Right renal cortex interstitium (tissue), 3 donors: Measurements from ENCODE around the gene ZNF700. TPM values are rescaled to one million over a fixed set of nuclear protein-coding genes. Genes with fewer than 3 reads are reported as not detected.
"Not testable (repeated sequence)": the region's sequence is repeated elsewhere in the genome, so short reads cannot be mapped to it uniquely, and the experiment has no call there.

Experiments
- DNase-seq, 3 donors: peaks; one replicate each; pipeline ENCODE4 v3.0.0-alpha.2; 2013; ENCODE audit warnings: low read depth in 3 of 3, low spot score in 2 of 3
- polyA plus RNA-seq, 3 donors: library from polyadenylated mRNA; unstranded; fragments of 120-200 nt; gene quantifications; one replicate each; pipeline ENCODE4 v1.2.1, GENCODE V29; 2013; ENCODE audit not compliant: insufficient read length in 3 of 3

ZNF700 gene
- polyA plus RNA-seq, 3 donors, result 16.6 to 17.9 (median 17.5) TPM

- no peak for DNase-seq
These were observed 61.8 kb downstream of the ZNF700 start for GRCh38 chr19:11986754-11987153.

DNA sequence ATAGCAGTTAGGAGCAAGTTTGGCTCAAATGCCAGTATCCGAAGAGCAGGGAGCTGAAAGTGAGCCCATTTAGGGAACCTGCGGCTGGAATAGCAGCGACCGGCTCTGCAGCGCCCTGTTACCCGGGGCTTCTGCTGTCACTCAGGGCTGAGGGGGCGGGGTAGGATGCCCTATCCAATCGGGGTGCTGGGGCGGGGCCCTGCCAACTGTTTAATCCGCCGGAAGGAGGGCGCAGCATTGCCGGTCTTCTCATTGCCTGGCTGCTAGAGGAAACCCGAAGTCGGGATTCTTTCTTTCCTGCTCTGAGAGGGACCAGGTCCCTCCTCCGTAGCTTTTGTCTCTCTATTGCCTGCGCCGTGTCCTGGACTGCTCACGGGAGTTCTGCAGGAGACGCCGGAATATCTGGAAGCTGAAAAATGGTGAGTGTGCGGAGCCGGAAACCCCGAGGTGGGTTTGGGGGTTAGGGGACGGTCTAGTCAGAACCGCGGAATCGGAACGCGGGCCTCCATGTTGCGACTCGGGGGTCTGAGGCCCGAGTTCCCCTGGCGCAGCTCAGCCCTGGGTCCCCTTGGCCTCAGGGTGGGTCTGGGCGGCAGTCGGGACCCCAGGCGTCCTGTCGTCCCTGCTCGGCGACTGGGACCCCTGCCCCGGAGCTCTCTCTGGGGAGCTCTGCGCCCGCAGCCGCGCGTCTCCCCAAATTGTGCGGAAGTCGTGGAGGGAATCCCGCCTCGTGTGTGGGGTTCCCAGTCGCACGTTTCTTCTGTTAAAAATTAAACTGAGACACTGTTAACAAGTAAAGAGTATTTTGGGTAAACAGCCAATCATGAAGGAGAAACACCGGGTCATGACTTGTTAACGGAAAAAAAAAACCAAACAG is 62.7 kb downstream of the ZNF700 start:
- DNase-seq, result peak; percentile 79 to 89 (median 80)

GRCh38 chr19:11989112-11989456 is 64.2 kb downstream of the ZNF700 start:
- DNase-seq, result no peak

DNA sequence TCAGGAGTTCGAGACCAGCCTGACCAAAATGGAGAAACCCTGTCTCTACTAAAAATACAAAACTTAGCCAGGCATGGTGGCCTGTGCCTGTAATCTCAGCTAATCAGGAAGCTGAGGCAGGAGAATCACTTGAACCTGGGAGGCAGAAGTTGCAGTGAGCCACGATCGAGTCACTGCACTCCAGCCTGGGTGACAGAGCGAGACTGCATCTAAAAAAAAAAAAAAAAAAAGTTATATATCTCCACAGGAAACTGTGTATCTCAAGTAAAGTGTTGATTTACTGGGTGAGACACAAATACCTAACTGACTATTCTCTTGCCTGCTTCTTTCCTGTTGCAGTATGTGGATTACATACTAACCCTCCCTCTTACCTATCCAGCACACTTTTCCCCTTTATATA is 67.0 kb downstream of the ZNF700 start:
- DNase-seq, result not testable (repeated sequence)

GRCh38 chr19:11995174-11995573 is 70.3 kb downstream of the ZNF700 start:
- DNase-seq, result no peak

Other genes with a start within 250 kb of the ZNF700 start
- 10 to 100 TPM; 11.8 to 14.2 (median 12.5) TPM for gene ZNF823, start 186.2 kb upstream of the ZNF700 start, polyA plus RNA-seq
- 10 to 100 TPM; 15.2 to 19.4 (median 18.8) TPM for gene ZNF441, start 158.1 kb upstream of the ZNF700 start, polyA plus RNA-seq
- 1 to 10 TPM; 3.9 to 4.2 (median 4.0) TPM for gene ZNF491, start 126.6 kb upstream of the ZNF700 start, polyA plus RNA-seq
- gene ZNF440, start 110.8 kb upstream of the ZNF700 start, polyA plus RNA-seq, result 10 to 100 TPM; 13.2 to 13.6 (median 13.3) TPM
- 10 to 100 TPM; 20.6 to 22.1 (median 20.9) TPM for gene ZNF439, start 76.4 kb upstream of the ZNF700 start, polyA plus RNA-seq
- 10 to 100 TPM; 16.3 to 16.8 (median 16.4) TPM for gene ZNF69, start 37.3 kb upstream of the ZNF700 start, polyA plus RNA-seq
- gene ZNF763, start 39.9 kb downstream of the ZNF700 start, polyA plus RNA-seq, result 10 to 100 TPM in 1 of 3 donors, 1 to 10 TPM in 2; 7.2 to 10.3 (median 9.1) TPM
- gene ZNF433, start 110.6 kb downstream of the ZNF700 start, polyA plus RNA-seq, result 10 to 100 TPM; 15.4 to 18.2 (median 17.4) TPM
- 1 to 10 TPM; 1.1 to 1.4 (median 1.3) TPM for gene ZNF878, start 127.9 kb downstream of the ZNF700 start, polyA plus RNA-seq
- gene ZNF844, start 139.6 kb downstream of the ZNF700 start, polyA plus RNA-seq, result 10 to 100 TPM; 30.0 to 34.0 (median 32.9) TPM
- 1 to 10 TPM; 6.3 to 7.1 (median 6.9) TPM for gene ZNF20, start 215.2 kb downstream of the ZNF700 start, polyA plus RNA-seq
- 10 to 100 TPM; 14.2 to 17.4 (median 16.6) TPM for gene ZNF625, start 231.6 kb downstream of the ZNF700 start, polyA plus RNA-seq
- gene ZNF136, start 238.0 kb downstream of the ZNF700 start, polyA plus RNA-seq, result 10 to 100 TPM; 19.5 to 21.4 (median 20.2) TPM